ENCODE data around the gene NUDT4. TPM values are rescaled to one million over a fixed set of nuclear protein-coding genes. Genes with fewer than 3 reads are reported as not detected.

Gene NUDT4
- total RNA-seq, 1 experiment from 2014 or later, result 93.8 TPM

GRCh38 chr12:93365616-93366405 is 11.9 kb upstream of the NUDT4 start:
- no peaks in the 10 kb centered on the region for H3K36me3 ChIP-seq (ENCODE audit: insufficient read depth, low read length, poor library complexity, severe bottlenecking)
- no peak for DNase-seq (ENCODE audit: low spot score)
- no peak overlapping the region for H3K27ac ChIP-seq (ENCODE audit: low read depth, low read length, poor library complexity, severe bottlenecking)
- CTCF ChIA-PET, result no interaction called here
- POLR2A ChIA-PET (ENCODE audit: low non-redundant PET), result no interaction called here
- intact Hi-C loops (cut with micrococcal nuclease; ENCODE audit: unreplicated experiment), result no loop called here
- no peaks in the 10 kb centered on the region for H3K27me3 ChIP-seq (replicated peaks; ENCODE audit: insufficient read depth, low read depth, low read length, poor library complexity)
- BruUV-seq (replicated peaks), result no TSS peak
- TF ChIP-seq EZH2 (IDR thresholded peaks at IDR 0.05; ENCODE audit: borderline replicate concordance, low read depth, low read length, poor library complexity, severe bottlenecking), result no peak
- TF ChIP-seq CTCF (conservative IDR thresholded peaks at IDR 0.05; ENCODE audit: low read depth, low read length), result no peak
- H3K4me1 ChIP-seq (ENCODE audit: insufficient read depth, low read length, poor library complexity, severe bottlenecking), result no peaks in the 10 kb centered on the region
- no peaks in the 10 kb centered on the region for H3K9me3 ChIP-seq (ENCODE audit: low read depth, low read length, poor library complexity, severe bottlenecking)
- H3K4me3 ChIP-seq (ENCODE audit: low read depth, low read length, poor library complexity, severe bottlenecking), result no peak overlapping the region

- H3K4me3 ChIP-seq (ENCODE audit: low read depth, low read length, poor library complexity, severe bottlenecking), result no peak overlapping the region
- POLR2A ChIA-PET (ENCODE audit: low non-redundant PET), result no interaction called here
- TF ChIP-seq CTCF (conservative IDR thresholded peaks at IDR 0.05; ENCODE audit: low read depth, low read length), result no peak
- no peak for TF ChIP-seq EZH2 (IDR thresholded peaks at IDR 0.05; ENCODE audit: borderline replicate concordance, low read depth, low read length, poor library complexity, severe bottlenecking)
- no TSS peak for BruUV-seq (replicated peaks)
- no peak overlapping the region for H3K27ac ChIP-seq (ENCODE audit: low read depth, low read length, poor library complexity, severe bottlenecking)
- intact Hi-C loops (cut with micrococcal nuclease; ENCODE audit: unreplicated experiment), result no loop called here
- no peak for DNase-seq (ENCODE audit: low spot score)
- no peaks in the 10 kb centered on the region for H3K9me3 ChIP-seq (ENCODE audit: low read depth, low read length, poor library complexity, severe bottlenecking)
- CTCF ChIA-PET, result no interaction called here
- H3K4me1 ChIP-seq (ENCODE audit: insufficient read depth, low read length, poor library complexity, severe bottlenecking), result no peaks in the 10 kb centered on the region
- no peaks in the 10 kb centered on the region for H3K36me3 ChIP-seq (ENCODE audit: insufficient read depth, low read length, poor library complexity, severe bottlenecking)
- no peaks in the 10 kb centered on the region for H3K27me3 ChIP-seq (replicated peaks; ENCODE audit: insufficient read depth, low read depth, low read length, poor library complexity)
Measured at GRCh38 chr12:93366422-93366821, 11.3 kb upstream of the NUDT4 start.

GRCh38 chr12:93368766-93369165 is 9.0 kb upstream of the NUDT4 start:
- TF ChIP-seq EZH2 (IDR thresholded peaks at IDR 0.05; ENCODE audit: borderline replicate concordance, low read depth, low read length, poor library complexity, severe bottlenecking) (no peak), CTCF (conservative IDR thresholded peaks at IDR 0.05; ENCODE audit: low read depth, low read length) (no peak)
- intact Hi-C loops (cut with micrococcal nuclease; ENCODE audit: unreplicated experiment), result no loop called here
- Histone ChIP-seq H3K27ac (ENCODE audit: low read depth, low read length, poor library complexity, severe bottlenecking) (no peak overlapping the region), H3K4me1 (ENCODE audit: insufficient read depth, low read length, poor library complexity, severe bottlenecking) (no peaks in the 10 kb centered on the region), H3K27me3 (replicated peaks; ENCODE audit: insufficient read depth, low read depth, low read length, poor library complexity) (no peaks in the 10 kb centered on the region), H3K9me3 (ENCODE audit: low read depth, low read length, poor library complexity, severe bottlenecking) (no peaks in the 10 kb centered on the region), H3K36me3 (ENCODE audit: insufficient read depth, low read length, poor library complexity, severe bottlenecking) (no peaks in the 10 kb centered on the region), H3K4me3 (ENCODE audit: low read depth, low read length, poor library complexity, severe bottlenecking) (no peak overlapping the region)
- ChIA-PET POLR2A (ENCODE audit: low non-redundant PET) (no interaction called here), CTCF (no interaction called here)
- no peak for DNase-seq (ENCODE audit: low spot score)
- no TSS peak for BruUV-seq (replicated peaks)
